PC-3 (cell line): ENCODE results near the gene SAMD14. TPM values are rescaled to one million over a fixed set of nuclear protein-coding genes. Genes with fewer than 3 reads are reported as not detected.

ENCODE experiments used
- ATAC-seq: fragments of 200-7000 bp; cut with Tn5 transposase; 2 replicates; pipeline ENCODE4 v1.9.1; 2020; ENCODE audit warnings: mild to moderate bottlenecking, moderate library complexity
- BruUV-seq: library from RNA; stranded (reverse); fragments of 400-500 nt; replicated peaks from 2 replicates; lab custom pipeline; 2021; lab: Mats Ljungman, UMichigan
- CTCF ChIA-PET: fragments of 300-600 bp; sonication (Branson Sonifier 250); formaldehyde crosslinking; loops from one replicate; lab custom pipeline; 2022; ENCODE audit warnings: antibody characterized with exemption; lab: Charles Lee
- POLR2A ChIA-PET: fragments of 300-600 bp; sonication (Branson Sonifier 250); formaldehyde crosslinking; loops from one replicate; lab custom pipeline; 2022; ENCODE audit warnings: antibody characterized with exemption; ENCODE audit not compliant: unreplicated experiment; lab: Charles Lee
- DNase-seq: peaks from one replicate; pipeline ENCODE4 v3.0.0-alpha.2; 2015
- H2AFZ ChIP-seq: fragments of 300-600 bp; sonication (generic); 2 replicates; pipeline ENCODE4 v1.6.0; 2016; ENCODE audit warnings: antibody characterized with exemption, low read length
- H3F3A ChIP-seq: fragments of 300-600 bp; sonication (generic); one replicate; pipeline ENCODE4 v1.6.0; 2017; ENCODE audit warnings: antibody characterized with exemption, low read length, control low read depth, mild to moderate bottlenecking; ENCODE audit not compliant: unreplicated experiment
- H3K27ac ChIP-seq: fragments of 300-600 bp; sonication (generic); 2 replicates; pipeline ENCODE4 v1.5.1; 2016; ENCODE audit warnings: mild to moderate bottlenecking, low read length
- H3K27me3 ChIP-seq: fragments of 300-600 bp; sonication (generic); 2 replicates; pipeline ENCODE4 v1.6.1; 2016; ENCODE audit warnings: low read length, mixed read lengths
- H3K36me3 ChIP-seq: fragments of 300-600 bp; sonication (generic); 2 replicates; pipeline ENCODE4 v1.6.1; 2016; ENCODE audit warnings: low read depth, mixed run types, low read length, mixed read lengths
- H3K4me1 ChIP-seq: fragments of 300-600 bp; sonication (generic); 2 replicates; pipeline ENCODE4 v1.5.1; 2016; ENCODE audit warnings: low read length; ENCODE audit not compliant: insufficient read depth
- H3K4me2 ChIP-seq: fragments of 300-600 bp; sonication (generic); 2 replicates; pipeline ENCODE4 v1.6.0; 2016; ENCODE audit warnings: low read length
- H3K4me3 ChIP-seq: fragments of 300-600 bp; sonication (generic); 2 replicates; pipeline ENCODE4 v1.5.1; 2016; ENCODE audit warnings: mild to moderate bottlenecking, low read length, mixed read lengths
- H3K79me2 ChIP-seq: fragments of 300-600 bp; sonication (generic); 2 replicates; pipeline ENCODE4 v1.6.1; 2017; ENCODE audit warnings: low read length, mixed read lengths
- H3K9ac ChIP-seq: fragments of 300-600 bp; sonication (generic); 2 replicates; pipeline ENCODE4 v1.6.0; 2016; ENCODE audit warnings: mild to moderate bottlenecking, low read length
- H3K9me2 ChIP-seq: fragments of 300-600 bp; sonication (generic); replicated peaks from 2 replicates; pipeline ENCODE4 v1.6.1; 2016; ENCODE audit warnings: mixed run types, low read length, mixed read lengths
- H3K9me3 ChIP-seq: fragments of 300-600 bp; sonication (generic); 2 replicates; pipeline ENCODE4 v1.6.1; 2016; ENCODE audit warnings: low read length, mixed read lengths
- H4K20me1 ChIP-seq: fragments of 300-600 bp; sonication (generic); 2 replicates; pipeline ENCODE4 v1.6.1; 2016; ENCODE audit warnings: low read length, mixed read lengths
- CTCF ChIP-seq: fragments of 300-600 bp; sonication (generic); conservative IDR thresholded peaks from 2 replicates; pipeline ENCODE4 v1.5.1; 2017; ENCODE audit warnings: antibody characterized with exemption, low read depth, mild to moderate bottlenecking, low read length
- EZH2 ChIP-seq: fragments of 300-600 bp; sonication (generic); IDR thresholded peaks from one replicate; pipeline ENCODE4 v1.6.1; 2017; ENCODE audit warnings: antibody characterized with exemption, mild to moderate bottlenecking, low read length; ENCODE audit not compliant: unreplicated experiment
- EZH2phosphoT487 ChIP-seq: fragments of 300-600 bp; sonication (generic); IDR thresholded peaks from 2 replicates; pipeline ENCODE4 v1.6.1; 2018; ENCODE audit warnings: mild to moderate bottlenecking, antibody characterized with exemption, low read length, borderline replicate concordance
- intact Hi-C: fragments of 100-400 bp; cut with micrococcal nuclease; formaldehyde crosslinking; loops from 2 replicates; pipeline ENCODE4 v1.9.0; 2023
- total RNA-seq: library from RNA; depleted of rRNA; stranded (reverse); fragments of >200 nt; gene quantifications from 2 replicates; pipeline ENCODE4 v1.2.3, GENCODE V29; 2014

The SAMD14 gene
- total RNA-seq, 1 experiment from 2014 or later, result 0.11 TPM

GRCh38 chr17:50125420-50125997 lies 4.5 kb downstream of the SAMD14 start:
- Histone ChIP-seq H3K36me3 (no peaks in the 10 kb centered on the region), H3K4me1 (peaks cover 3% of the 10 kb centered on the region; the same call in 1 of the 2 replicates), H3F3A (no peaks in the 10 kb centered on the region), H3K79me2 (no peaks in the 10 kb centered on the region), H3K9me3 (no peaks in the 10 kb centered on the region), H3K4me2 (no peak overlapping the region), H3K9me2 (no peaks in the 10 kb centered on the region), H4K20me1 (no peaks in the 10 kb centered on the region), H3K4me3 (no peak overlapping the region), H3K27ac (no peak overlapping the region), H3K9ac (no peak overlapping the region), H2AFZ (no peak overlapping the region), H3K27me3 (peaks cover 17% of the 10 kb centered on the region)
- POLR2A ChIA-PET, result no interaction called here
- intact Hi-C loops, result no loop called here
- BruUV-seq, result no TSS peak
- ATAC-seq (no peak), DNase-seq (no peak)
- CTCF ChIA-PET, result no interaction called here
- TF ChIP-seq CTCF, result no peak
- TF ChIP-seq EZH2phosphoT487, result no peak
- no peak for TF ChIP-seq EZH2

- intact Hi-C loops, result no loop called here
- BruUV-seq, result no TSS peak
- Histone ChIP-seq H3K9me3 (no peaks in the 10 kb centered on the region), H3K9ac (no peak overlapping the region), H3K4me2 (no peak overlapping the region), H3K79me2 (no peaks in the 10 kb centered on the region), H3F3A (no peaks in the 10 kb centered on the region), H3K9me2 (no peaks in the 10 kb centered on the region), H2AFZ (peak overlapping the region; percentile 7; the same call in 1 of the 2 replicates), H4K20me1 (no peaks in the 10 kb centered on the region), H3K4me3 (no peak overlapping the region), H3K4me1 (no peaks in the 10 kb centered on the region), H3K36me3 (no peaks in the 10 kb centered on the region), H3K27ac (no peak overlapping the region), H3K27me3 (peaks cover 5% of the 10 kb centered on the region; the same call in 1 of the 2 replicates)
- TF ChIP-seq EZH2, result no peak
- DNase-seq, result no peak
- ChIA-PET POLR2A (interaction anchor here (1.1 kb wide), 1 partner anchor 68 kb away, joined by 7 read pairs; no protein-coding TSS in a partner anchor), CTCF (no interaction called here)
- peak; percentile 61 for ATAC-seq
These were observed 6.2 kb downstream of the SAMD14 start for GRCh38 chr17:50123649-50124349.

- CTCF ChIA-PET, result no interaction called here
- ATAC-seq (no peak), DNase-seq (no peak)
- H3K36me3 ChIP-seq, result no peaks in the 10 kb centered on the region
- no peak overlapping the region for H3K9ac ChIP-seq
- no peaks in the 10 kb centered on the region for H3K79me2 ChIP-seq
- peaks cover 5% of the 10 kb centered on the region; the same call in 1 of the 2 replicates for H3K27me3 ChIP-seq
- no TSS peak for BruUV-seq
- no peaks in the 10 kb centered on the region for H3K9me3 ChIP-seq
- no peak overlapping the region for H3K27ac ChIP-seq
- no peak overlapping the region for H3K4me2 ChIP-seq
- no peaks in the 10 kb centered on the region for H4K20me1 ChIP-seq
- POLR2A ChIA-PET, result no interaction called here
- H3K4me3 ChIP-seq, result no peak overlapping the region
- intact Hi-C loops, result no loop called here
- TF ChIP-seq EZH2 (no peak), EZH2phosphoT487 (no peak), CTCF (no peak)
- no peaks in the 10 kb centered on the region for H3K9me2 ChIP-seq
- no peaks in the 10 kb centered on the region for H3K4me1 ChIP-seq
- no peaks in the 10 kb centered on the region for H3F3A ChIP-seq
- no peak overlapping the region for H2AFZ ChIP-seq
These were observed 7.0 kb downstream of the SAMD14 start for GRCh38 chr17:50122945-50123344.
